ENCODE results near the gene KCNAB2.
"Not testable (repeated sequence)": the region's sequence is repeated elsewhere in the genome, so short reads cannot be mapped to it uniquely, and the experiment has no call there.

The KCNAB2 gene

GRCh38 chr1:6056572-6056948 is 10.9 kb downstream of the KCNAB2 start:
- no peak for TF ChIP-seq CTCF (IDR thresholded peaks at IDR 0.05; ENCODE audit: extremely low read depth, missing control alignments)

GRCh38 chr1:6057170-6057845 is 11.6 kb downstream of the KCNAB2 start:
- TF ChIP-seq CTCF (IDR thresholded peaks at IDR 0.05; ENCODE audit: extremely low read depth, missing control alignments) = no peak

More at GRCh38 chr1:6056572-6056948, 10.9 kb downstream of the KCNAB2 start:
- DNase-seq (ENCODE audit: low spot score) = no peak

GRCh38 chr1:6059866-6060265 is 14.2 kb downstream of the KCNAB2 start:
- DNase-seq (ENCODE audit: low spot score) = no peak
- no peak for TF ChIP-seq CTCF (IDR thresholded peaks at IDR 0.05; ENCODE audit: extremely low read depth, missing control alignments)

More at GRCh38 chr1:6057170-6057845, 11.6 kb downstream of the KCNAB2 start:
- no peak for DNase-seq (ENCODE audit: low spot score)

- DNase-seq (ENCODE audit: low spot score) = no peak
- TF ChIP-seq CTCF (IDR thresholded peaks at IDR 0.05; ENCODE audit: extremely low read depth, missing control alignments) = no peak
These were observed 17.0 kb downstream of the KCNAB2 start for GRCh38 chr1:6062670-6063069.

GRCh38 chr1:6063532-6064053 is 17.9 kb downstream of the KCNAB2 start:
- DNase-seq (ENCODE audit: low spot score) = not testable (repeated sequence)

- DNase-seq (ENCODE audit: low spot score) = no peak
- TF ChIP-seq CTCF (IDR thresholded peaks at IDR 0.05; ENCODE audit: extremely low read depth, missing control alignments) = no peak
These were observed 19.6 kb downstream of the KCNAB2 start for GRCh38 chr1:6065093-6065858.

GRCh38 chr1:6066680-6067079 is 21.0 kb downstream of the KCNAB2 start:
- no peak for TF ChIP-seq CTCF (IDR thresholded peaks at IDR 0.05; ENCODE audit: extremely low read depth, missing control alignments)
- DNase-seq (ENCODE audit: low spot score) = no peak
